HG02973 (cell line): ENCODE results near the gene CILP.
"Not testable (repeated sequence)": the region's sequence is repeated elsewhere in the genome, so short reads cannot be mapped to it uniquely, and the experiment has no call there.

Experiments
- ATAC-seq: cut with Tn5 transposase; IDR thresholded peaks from one replicate; pipeline ENCODE4 v1.9.1; 2021; ENCODE audit warnings: moderate library complexity; ENCODE audit not compliant: unreplicated experiment

The CILP gene

DNA sequence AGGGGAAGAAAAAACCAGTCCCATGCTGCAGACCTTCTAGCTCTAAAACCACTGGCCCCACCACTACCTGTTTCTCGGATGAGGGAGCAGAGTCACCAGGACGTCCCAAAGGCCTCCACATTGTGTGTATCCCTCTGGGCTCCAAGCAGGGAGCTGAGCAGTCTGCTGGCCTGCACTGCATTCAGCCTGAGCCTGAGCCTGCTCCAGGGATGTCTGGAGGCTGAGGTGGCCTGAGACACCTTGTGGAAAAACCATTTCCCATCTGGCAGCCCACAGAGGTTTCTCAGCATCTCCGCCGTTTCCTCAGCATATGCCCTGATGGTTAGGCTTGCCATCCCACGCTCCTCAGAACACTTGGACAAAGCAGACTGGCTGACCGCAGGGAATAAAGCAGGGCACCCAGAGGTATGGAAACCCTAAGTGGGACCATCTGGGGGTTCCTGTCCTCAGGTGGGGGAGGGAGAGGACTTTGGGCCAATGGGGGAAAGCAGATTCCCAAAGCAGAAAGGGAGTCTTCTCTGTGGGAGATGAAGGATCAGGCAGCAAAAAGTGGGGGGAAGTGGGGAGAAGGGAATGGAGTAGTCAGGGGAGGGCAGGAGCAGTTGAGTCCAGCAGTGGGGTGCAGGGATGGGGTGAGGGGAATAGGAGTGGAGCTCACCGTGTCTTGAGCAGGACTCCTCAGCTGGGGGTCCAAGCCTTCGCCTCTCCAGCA lies at the start of gene CILP:
TSS of gene CILP (minus strand) at position 704 of the 712 bp plus-strand sequence. CDS start 1,718 bp downstream, outside the sequence.
- ATAC-seq = no peak

DNA sequence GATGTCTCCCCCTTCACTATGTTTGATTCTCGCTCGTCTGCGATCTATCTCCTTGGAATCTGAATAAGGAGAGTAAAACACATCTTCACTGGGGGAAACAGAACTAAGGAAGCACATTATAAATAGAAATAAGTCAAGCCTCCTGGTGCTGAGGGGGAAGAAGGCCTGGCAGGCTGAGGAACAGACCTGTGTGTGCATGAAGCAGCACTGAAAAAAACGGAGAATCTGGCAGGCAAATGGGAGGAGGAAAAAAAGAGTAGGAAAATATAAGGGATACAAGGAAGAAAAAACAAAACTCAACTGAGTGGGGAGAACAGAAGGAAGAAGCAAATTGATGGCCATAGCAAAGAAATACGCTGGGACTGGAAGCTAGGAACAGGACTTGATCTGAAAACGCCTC lies 49.7 kb upstream of the CILP start:
- no peak for ATAC-seq

DNA sequence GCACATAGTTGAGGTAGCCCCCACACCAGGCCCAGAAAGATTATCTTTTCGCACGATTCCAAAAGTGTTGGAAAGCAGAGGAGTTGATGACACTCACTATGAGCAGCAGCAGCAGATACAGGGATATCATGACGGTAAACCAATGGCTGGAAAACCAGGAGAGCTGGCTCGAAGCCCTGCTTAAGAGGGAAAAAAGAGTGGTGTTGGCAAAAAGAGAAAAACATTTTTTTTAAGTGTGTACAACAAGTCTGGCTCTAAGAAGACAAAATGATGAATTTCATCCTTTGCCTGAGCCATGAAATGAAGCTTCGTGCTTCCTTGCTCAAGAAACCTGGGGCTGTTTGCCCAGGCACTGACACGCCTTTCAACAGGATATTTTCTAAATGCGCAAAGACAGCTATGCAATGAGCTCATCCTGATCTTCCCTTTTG lies 48.1 kb upstream of the CILP start:
- ATAC-seq = no peak

DNA sequence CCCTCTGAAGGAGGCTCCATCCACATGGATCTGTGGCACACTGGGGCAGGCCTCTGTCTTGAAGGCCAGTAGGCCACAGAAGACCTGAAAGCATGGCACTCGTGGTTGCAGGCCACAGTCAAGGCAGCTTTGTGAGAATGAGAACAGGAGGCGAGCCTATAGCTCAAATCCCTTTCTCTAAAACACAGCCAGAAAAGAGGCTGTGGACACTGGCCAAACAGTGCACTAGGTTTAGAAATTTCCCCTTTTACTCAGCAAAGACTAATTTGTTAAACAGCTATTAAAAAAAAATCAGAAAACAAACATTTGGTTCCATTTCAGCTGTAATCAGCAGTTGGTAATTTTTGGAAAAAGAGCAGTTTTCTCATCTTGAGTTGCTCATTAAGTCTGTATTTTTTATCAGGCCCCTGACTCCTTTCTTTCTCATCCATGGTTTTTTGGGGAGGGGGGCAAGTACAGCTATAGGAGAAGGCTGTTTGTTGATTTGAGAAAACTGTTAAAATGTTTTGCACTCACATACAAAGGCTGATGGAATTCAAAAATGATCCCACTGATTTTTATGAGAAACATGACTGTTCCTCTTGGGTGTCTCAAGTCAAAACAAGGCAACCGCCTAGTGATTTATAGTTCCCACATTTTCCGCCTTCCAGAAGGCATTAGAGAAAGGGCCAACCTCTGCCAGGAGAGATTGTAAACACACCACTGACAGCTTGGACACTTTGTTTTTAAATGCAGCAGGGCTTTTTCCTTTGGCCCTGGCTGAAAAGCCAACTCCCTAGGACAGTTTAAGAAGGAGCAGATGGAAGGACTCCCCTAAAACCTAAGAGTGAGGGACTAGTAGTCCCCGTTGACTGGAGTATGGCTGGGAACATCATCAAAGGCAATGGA lies 47.3 kb upstream of the CILP start:
- no peak for ATAC-seq

DNA sequence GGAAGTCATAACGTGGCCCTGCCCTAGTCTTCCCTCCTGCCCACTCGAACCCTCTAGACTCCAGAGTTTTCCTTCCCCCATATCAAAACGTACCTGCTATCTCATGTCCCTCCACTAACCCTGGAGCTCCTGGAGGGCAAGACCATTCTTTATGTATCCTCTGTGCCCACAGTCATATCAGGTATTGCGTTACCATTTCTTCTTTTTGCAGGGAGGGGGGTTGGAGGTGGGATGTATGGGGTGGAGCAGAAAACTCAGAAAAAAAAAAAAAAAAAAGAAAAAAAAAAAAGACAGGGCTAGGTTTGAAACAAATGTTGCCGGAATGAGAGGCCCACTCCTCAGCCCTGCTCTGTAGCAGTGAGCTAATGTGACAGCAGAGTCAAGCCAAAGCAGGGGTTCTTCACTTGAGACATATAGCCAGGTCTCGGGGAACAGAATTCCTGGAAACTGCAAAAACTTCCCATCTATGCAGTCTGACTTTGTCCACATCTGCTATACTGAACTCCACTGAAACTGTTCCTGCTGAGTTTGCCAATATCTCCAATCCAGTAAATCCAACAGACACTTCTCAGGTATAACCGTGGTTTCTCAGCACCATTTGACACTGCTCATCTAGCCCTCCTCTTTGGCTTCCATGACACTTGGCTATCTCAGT lies 44.3 kb upstream of the CILP start:
- ATAC-seq = no peak

- no peak for ATAC-seq
These were observed 43.5 kb upstream of the CILP start for GRCh38 chr15:65254758-65255157.

DNA sequence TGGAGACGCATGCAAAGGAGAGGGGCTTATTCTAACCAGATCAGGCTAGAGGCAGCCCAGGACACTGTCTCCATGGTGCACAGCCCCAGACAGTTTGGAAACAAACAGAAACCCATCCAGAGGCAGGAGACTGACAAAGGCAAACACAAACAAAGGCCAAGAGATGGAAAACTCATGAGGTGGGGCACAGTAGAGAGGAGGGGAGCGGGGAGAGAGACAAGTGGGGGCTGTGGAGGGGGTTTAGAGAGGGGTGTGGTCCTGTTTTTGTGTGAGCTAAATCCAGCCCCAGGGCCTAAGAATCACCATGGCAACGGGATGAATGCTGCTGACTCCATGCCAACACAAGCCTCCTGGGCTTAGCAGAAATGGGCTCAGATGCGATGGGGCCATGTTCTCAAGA lies 43.1 kb upstream of the CILP start:
- no peak for ATAC-seq

DNA sequence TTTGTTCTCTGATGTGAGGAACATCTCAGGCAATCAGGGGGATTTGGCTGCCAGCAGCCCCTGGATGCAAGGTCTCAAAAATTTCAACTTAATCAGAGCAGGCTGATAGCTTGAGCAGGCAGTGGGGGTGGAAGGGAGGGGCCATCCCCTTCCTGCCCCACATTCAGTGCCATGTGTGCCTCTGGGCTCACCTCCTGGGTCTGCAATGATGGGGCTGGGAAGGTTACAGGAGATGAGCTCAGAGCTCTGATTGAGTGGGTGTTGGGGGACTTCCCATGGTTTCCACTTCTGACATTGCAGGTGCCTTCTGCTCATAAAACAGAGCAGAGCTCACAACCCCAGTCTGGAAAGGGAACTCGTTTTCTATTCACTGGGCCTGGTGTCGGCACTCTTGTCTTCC lies 38.4 kb upstream of the CILP start:
- ATAC-seq = peak; percentile 72

- ATAC-seq = no peak
These were observed 37.4 kb upstream of the CILP start for GRCh38 chr15:65248511-65249255.

DNA sequence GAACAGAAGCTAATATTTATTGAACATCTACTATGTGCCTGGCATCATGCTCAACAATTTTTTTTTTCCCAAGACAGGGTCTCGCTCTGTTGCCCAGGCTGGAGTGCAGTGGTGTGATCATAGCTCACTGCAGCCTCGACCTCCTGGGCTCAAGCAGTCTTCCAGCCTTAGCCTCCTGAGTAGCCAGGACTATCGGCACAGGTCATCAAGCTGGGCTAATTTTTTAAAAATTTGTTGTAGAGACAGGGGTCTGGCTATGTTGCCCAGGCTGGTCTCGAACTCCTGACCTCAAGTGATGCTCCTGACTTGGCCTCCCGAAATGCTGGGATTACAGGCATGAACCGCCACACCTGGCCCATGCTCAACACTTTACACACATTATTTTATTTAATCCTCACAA lies 35.7 kb upstream of the CILP start:
- ATAC-seq = no peak

DNA sequence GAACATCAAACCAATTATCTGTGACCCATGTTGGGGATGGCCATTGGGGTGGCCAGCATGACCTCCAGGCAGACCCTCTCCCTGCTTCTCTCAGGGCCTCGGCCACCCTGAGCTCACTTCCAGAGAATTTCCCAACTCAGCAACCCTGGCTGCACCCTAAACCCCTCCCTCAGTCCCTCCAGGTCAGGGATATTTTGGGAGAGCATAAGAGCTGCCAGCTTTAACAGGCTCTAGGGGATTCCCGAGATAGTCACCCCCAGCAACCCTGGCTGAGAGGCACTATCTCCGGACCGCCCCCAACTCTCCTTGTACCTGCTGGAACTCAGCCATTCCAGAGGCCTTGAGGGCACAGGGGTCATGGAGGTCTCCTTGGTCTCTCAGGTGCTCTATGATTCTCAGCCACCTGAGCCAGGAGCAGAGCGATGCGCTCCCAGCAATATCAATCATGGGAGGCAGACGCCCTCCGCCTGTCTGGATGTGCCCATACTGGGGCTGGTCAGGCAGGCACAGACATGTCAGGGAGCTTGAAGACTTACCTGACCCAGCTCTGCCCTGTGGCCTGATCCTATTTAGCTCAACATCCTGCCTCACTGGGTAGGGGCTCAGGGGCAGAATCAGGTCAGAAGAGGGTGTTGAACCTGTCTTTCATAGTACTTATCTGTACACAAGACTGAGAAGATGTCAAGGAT lies 34.9 kb upstream of the CILP start:
- no peak for ATAC-seq

DNA sequence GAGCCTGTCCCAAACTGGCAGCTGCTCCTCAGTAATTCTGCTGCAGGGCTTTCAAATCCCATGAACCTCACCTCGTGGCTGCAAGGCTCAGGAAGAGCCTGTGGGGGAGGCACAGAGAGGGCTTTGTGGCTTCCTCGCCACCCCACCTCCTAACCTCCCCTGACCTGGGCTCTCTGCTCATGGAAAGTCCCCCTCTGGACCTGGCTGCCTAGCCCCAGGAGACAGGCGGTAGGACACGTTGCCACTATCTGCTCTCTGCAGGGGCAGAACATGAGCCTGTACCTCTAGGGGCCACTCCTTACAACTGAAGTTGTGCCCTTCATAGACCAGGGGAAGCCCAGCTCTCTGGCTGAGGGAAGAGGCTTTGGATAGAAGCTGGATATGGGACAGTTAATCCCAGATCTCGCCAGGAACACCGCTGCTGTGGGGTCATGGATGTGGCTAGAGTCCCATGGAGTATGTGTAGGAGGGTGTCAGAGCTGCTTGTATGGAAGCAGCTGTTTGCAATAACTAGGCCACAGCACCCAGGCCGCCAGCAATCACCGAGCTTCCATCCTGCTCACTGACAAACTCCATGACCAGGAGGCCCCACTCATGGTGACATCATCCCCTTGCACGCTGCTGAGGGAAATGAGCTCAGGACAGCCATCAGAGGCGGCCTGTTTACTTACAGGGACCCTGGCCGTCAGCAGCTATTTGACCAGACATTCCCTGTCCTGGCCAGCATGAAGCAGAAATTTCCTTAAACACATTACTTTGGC lies 34.0 kb upstream of the CILP start:
- no peak for ATAC-seq

GRCh38 chr15:65244638-65245037 lies 33.4 kb upstream of the CILP start:
- no peak for ATAC-seq

- ATAC-seq = not testable (repeated sequence)
These were observed 25.2 kb upstream of the CILP start for GRCh38 chr15:65236443-65236842.

DNA sequence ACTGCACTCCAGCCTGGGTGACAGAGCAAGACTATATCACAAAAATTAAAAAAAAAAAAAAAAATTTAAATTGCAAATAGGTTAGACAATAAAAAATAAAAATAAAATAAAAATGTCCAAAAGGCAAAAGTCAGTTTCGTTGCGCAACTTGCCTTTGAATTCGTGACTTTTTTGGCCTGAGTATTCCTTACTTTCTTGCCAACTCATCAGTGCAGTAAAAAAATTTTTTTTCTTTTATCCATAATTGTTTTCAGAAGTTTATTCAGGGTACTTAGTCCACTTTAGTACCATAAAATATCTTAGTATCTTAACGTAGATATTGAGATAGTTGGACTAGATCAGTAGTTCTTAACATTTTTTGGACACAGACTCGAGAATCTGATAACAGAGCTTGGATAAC lies 22.4 kb upstream of the CILP start:
- ATAC-seq = no peak

DNA sequence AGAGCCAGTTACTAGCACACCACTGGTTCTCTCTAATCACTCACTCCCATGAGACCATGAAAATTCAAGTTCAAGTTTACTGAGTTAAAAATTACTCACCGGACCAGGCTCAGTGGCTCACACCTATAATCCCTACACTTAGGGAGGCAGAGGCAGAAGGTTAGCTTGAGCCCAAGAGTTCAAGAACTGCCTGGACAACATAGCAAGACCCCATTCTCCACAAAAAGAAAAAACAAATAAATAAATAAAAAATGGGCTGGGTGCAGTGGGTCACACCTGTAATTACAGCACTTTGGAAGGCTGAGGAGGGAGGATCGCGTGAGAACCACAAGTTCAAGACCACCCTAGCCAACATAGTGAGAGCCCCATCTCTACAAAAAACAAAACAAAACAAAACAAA lies 21.2 kb upstream of the CILP start:
- ATAC-seq = no peak

DNA sequence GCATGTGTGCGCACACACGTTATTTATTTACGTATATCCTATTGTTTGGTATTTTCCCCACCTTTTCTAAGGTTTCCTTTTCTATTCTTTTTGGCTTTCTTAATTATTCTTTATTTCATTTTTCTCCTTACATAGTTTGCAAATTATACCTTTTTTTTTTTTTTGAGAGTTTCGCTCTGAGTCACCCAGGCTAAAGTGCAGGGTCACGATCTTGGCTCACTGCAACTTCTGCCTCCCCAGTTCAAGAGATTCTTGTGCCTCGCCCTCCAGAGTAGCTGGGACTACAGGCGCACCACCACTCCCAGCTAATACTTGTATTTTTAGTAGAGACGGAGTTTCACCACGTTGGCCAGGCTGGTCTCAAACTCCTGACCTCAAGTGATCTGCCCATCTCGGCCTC lies 20.0 kb upstream of the CILP start:
- ATAC-seq = no peak

DNA sequence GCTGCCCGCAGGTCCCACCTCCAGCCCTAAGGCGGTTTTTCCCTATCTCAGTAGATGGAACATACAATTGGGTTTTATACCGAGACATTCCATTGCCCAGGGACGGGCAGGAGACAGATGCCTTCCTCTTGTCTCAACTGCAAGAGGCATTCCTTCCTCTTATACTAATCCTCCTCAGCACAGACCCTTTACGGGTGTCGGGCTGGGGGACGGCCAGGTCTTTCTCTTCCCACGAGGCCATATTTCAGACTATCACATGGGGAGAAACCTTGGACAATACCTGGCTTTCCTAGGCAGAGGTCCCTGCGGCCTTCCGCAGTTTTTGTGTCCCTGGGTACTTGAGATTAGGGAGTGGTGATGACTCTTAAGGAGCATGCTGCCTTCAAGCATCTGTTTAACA lies 15.6 kb upstream of the CILP start:
- not testable (repeated sequence) for ATAC-seq

- ATAC-seq = no peak
These were observed 14.9 kb upstream of the CILP start for GRCh38 chr15:65226221-65226620.

- no peak for ATAC-seq
These were observed 12.7 kb upstream of the CILP start for GRCh38 chr15:65223996-65224395.
